ENCODE results near the gene EPB41L4A.

DNA sequence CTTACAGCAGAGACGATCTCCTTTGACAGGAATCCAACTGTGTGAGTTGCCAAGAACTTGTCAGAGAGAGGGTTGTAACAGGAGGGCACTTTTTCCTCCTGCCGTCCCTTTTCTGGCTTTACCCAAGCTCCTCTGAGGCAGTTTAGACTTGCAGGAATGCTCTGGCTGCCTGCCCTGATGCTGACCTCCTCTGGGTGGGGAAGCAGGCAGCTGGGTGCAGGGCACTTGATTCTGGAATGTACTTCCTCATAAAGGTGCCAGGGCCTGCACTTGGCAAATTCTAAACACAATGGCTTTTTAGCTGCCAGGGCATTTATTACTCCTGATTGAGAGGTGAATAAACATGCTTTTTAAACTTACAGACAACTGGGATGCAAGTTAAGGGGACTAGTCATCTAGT lies 190.4 kb downstream of the EPB41L4A start:
- TF ChIP-seq POLR2A (IDR thresholded peaks at IDR 0.05) (no peak), CTCF (IDR thresholded peaks at IDR 0.05) (no peak)

Data from adrenal gland (tissue), 5 donors.